Breast epithelium (tissue), 3 donors: Measurements from ENCODE around the gene C22orf31.

ENCODE experiments used
- POLR2A ChIP-seq: fragments of 450-650 bp; IDR thresholded peaks from one replicate; pipeline ENCODE4 v1.6.1; 2016; ENCODE audit warnings: antibody characterized with exemption, mild to moderate bottlenecking, moderate library complexity
- POLR2AphosphoS5 ChIP-seq, 3 donors: sonication (generic); formaldehyde crosslinking; IDR thresholded peaks; one replicate each; pipeline ENCODE4 v1.6.1; 2017; ENCODE audit warnings: antibody characterized with exemption in 3 of 3
- TF ChIP-seq, protein P1 (sequence below), 3 donors: fragments of 450-650 bp; IDR thresholded peaks; one replicate each; pipeline ENCODE4 v1.5.1; 2016 to 2017; ENCODE audit warnings: antibody characterized with exemption in 3 of 3, mild to moderate bottlenecking in 3 of 3, moderate library complexity in 3 of 3

DNA sequence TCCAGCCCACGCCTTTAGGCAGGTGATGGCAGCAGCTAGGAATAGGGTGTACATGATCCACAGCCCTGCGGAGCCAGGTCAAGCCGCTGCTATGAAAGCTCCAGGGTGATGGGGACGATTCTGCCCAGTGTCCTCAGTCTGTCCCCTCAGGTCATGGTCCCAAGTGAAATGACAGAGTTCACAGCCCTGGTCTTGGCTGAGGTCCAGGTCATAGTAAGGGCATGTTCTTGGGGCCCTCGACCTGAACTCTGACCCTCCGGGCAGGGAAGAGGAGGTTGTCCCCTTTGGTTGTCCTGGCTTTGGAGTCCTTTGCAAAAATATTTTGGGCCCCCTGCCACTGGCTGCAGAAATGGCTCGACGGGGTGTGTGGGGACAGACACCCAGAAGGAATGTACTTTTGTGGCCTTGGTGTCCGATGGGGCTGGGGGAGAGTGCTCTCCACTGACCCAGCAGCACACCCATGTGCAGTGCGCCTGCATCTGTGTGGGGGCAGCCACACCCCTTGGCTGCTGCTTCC is 7.3 kb downstream of the C22orf31 start:
- TF ChIP-seq, protein P1, sequence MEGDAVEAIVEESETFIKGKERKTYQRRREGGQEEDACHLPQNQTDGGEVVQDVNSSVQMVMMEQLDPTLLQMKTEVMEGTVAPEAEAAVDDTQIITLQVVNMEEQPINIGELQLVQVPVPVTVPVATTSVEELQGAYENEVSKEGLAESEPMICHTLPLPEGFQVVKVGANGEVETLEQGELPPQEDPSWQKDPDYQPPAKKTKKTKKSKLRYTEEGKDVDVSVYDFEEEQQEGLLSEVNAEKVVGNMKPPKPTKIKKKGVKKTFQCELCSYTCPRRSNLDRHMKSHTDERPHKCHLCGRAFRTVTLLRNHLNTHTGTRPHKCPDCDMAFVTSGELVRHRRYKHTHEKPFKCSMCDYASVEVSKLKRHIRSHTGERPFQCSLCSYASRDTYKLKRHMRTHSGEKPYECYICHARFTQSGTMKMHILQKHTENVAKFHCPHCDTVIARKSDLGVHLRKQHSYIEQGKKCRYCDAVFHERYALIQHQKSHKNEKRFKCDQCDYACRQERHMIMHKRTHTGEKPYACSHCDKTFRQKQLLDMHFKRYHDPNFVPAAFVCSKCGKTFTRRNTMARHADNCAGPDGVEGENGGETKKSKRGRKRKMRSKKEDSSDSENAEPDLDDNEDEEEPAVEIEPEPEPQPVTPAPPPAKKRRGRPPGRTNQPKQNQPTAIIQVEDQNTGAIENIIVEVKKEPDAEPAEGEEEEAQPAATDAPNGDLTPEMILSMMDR (IDR thresholded peaks at IDR 0.05) = no peak
- TF ChIP-seq POLR2AphosphoS5 (IDR thresholded peaks at IDR 0.05) = no peak
- TF ChIP-seq POLR2A = no peak
